ENCODE results near the gene MRRF. TPM values are rescaled to one million over a fixed set of nuclear protein-coding genes. Genes with fewer than 3 reads are reported as not detected.

MRRF gene
- total RNA-seq, 1 donor from 2014 or later = 55.2 TPM

DNA sequence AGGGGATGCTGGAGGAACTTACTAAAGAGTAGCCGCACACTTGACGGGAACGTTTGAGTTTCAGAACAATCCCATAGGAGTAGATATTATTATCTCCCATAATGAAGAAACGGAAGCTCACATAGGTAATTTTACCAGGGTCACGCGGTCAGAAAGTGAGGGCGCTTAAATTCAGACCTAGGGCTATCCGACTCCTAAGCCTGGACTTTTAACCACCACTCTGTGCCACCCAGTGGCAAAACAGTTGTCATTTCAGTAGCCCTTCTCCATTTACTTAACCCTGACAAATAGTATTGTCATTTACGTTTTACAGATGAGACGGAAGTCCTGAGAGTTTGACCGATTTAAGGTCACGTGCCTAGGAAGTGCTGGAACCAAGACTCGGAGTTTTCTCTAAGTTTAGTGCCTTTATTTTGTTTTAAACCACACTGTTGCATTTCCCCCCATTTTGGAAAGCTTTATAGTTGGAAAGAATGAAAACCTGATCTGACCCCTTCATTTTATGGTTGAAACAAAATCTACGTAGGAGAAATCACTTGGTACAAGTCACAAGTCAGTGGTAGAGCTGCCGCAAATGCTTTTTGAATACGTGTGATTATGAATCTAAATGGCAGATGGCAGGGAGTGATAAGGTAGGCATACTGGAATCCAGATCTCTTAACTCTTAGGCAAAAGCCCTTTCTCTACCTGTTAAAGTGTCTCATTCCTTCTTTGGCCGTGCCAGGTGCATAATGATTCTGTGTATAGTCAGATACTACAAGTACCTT lies 650 bp downstream of the MRRF start:
- Mint-ChIP-seq H3K36me3 (ENCODE audit: low read depth) (peaks cover 26% of the 10 kb centered on the region), H3K4me1 (peaks cover 43% of the 10 kb centered on the region), H3K4me3 (peak overlapping the region; percentile 99), H3K27me3 (no peaks in the 10 kb centered on the region), H3K9me3 (no peaks in the 10 kb centered on the region), H3K27ac (peak overlapping the region; percentile 100)
- POLR2A ChIA-PET = interaction anchor here (0.7 to 1.7 kb wide), 8 partner anchors 21 to 1814 kb away, joined by 3 to 8 read pairs (median 5); partner anchors contain the start of genes MORN5, NDUFA8, PTGS1 and ZBTB6
- no peak for DNase-seq
- CTCF ChIA-PET = interaction anchor here (0.8 to 2.2 kb wide), 5 partner anchors 11 to 167 kb away, joined by 3 to 6 read pairs (median 4); no protein-coding TSS in a partner anchor
- peak; percentile 43 for ATAC-seq (ENCODE audit: low read depth)
- TF ChIP-seq, protein P1, sequence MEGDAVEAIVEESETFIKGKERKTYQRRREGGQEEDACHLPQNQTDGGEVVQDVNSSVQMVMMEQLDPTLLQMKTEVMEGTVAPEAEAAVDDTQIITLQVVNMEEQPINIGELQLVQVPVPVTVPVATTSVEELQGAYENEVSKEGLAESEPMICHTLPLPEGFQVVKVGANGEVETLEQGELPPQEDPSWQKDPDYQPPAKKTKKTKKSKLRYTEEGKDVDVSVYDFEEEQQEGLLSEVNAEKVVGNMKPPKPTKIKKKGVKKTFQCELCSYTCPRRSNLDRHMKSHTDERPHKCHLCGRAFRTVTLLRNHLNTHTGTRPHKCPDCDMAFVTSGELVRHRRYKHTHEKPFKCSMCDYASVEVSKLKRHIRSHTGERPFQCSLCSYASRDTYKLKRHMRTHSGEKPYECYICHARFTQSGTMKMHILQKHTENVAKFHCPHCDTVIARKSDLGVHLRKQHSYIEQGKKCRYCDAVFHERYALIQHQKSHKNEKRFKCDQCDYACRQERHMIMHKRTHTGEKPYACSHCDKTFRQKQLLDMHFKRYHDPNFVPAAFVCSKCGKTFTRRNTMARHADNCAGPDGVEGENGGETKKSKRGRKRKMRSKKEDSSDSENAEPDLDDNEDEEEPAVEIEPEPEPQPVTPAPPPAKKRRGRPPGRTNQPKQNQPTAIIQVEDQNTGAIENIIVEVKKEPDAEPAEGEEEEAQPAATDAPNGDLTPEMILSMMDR (IDR thresholded peaks at IDR 0.05) = no peak
- intact Hi-C loops (cut with micrococcal nuclease) = loop anchor here (2.0 to 10.0 kb wide), 2 partner anchors 107 to 109 kb away; partner anchors contain the start of genes MORN5, NDUFA8 and PTGS1

DNA sequence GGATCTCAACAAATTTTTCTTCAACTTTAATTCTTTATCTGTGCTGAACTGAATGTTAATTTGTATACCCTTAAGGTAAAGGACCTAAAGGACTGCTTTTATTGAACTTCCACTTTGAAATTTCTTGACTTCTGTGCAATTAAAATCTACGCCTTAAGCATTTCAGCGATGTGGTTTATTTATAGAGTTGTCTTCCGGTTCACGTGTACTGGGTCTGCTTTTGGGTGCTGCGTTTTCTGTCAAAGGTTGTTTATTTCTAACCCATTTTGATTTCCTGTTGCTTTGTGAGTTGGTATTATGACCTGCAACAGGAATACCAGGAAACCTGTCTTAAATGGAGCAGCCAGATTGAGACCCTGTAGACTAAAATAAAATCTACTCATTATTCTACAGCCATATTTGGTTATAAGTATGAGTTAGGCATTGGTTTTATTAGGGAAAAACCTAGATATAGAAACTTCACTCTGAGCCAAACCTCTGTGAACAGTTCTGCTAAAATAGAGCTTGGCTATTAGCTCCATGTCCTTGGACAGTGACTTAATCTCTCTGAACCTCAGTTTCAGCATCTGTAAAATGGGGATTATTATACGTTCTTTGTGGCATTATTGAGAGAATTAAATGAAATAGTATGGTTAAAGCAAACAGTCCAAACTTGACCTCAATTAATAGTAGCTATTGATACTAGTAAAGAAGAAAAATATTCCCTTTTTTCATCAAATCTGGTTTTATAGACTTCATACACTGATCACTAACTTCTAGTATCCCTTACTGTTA lies 3.5 kb downstream of the MRRF start:
- intact Hi-C loops (cut with micrococcal nuclease) = loop anchor here (10.0 kb wide), 1 partner anchor 107 kb away; the partner anchor contains the start of gene PTGS1
- DNase-seq = no peak
- Mint-ChIP-seq H3K4me3 (no peak overlapping the region), H3K27ac (no peak overlapping the region), H3K36me3 (ENCODE audit: low read depth) (peaks cover 38% of the 10 kb centered on the region), H3K4me1 (peaks cover 40% of the 10 kb centered on the region), H3K9me3 (no peaks in the 10 kb centered on the region), H3K27me3 (no peaks in the 10 kb centered on the region)
- no peak for ATAC-seq (ENCODE audit: low read depth)
- ChIA-PET POLR2A (no interaction called here), CTCF (no interaction called here)
- TF ChIP-seq, protein P1 (IDR thresholded peaks at IDR 0.05) = no peak

DNA sequence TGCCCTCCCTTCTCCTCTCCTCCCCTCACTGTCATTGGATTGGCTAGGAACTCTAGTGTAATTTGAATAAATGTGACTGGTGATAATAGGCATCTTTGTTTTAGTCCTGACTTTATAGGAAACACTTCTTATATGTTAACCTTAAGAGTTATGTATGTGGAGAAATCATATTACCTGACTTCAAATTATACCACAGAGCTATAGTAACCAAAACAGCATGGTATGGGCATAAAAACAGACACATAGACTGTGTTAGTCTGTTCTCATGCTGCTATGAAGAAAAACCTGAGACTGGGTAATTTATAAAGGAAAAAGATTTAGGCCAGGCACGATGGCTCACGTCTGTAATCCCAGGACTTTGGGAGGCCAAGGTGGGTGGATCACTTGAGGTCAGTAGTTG lies 9.4 kb downstream of the MRRF start:
- no peaks in the 10 kb centered on the region for H3K27me3 Mint-ChIP-seq
- intact Hi-C loops (cut with micrococcal nuclease) = no loop called here
- no peak for ATAC-seq (ENCODE audit: low read depth)
- peaks cover 75% of the 10 kb centered on the region for H3K36me3 Mint-ChIP-seq (ENCODE audit: low read depth)
- no peak for DNase-seq
- peaks cover 17% of the 10 kb centered on the region for H3K4me1 Mint-ChIP-seq
- H3K9me3 Mint-ChIP-seq = peaks cover 3% of the 10 kb centered on the region
- TF ChIP-seq, protein P1 (IDR thresholded peaks at IDR 0.05) = no peak
- no peak overlapping the region for H3K4me3 Mint-ChIP-seq
- H3K27ac Mint-ChIP-seq = no peak overlapping the region
- ChIA-PET CTCF (no interaction called here), POLR2A (no interaction called here)

DNA sequence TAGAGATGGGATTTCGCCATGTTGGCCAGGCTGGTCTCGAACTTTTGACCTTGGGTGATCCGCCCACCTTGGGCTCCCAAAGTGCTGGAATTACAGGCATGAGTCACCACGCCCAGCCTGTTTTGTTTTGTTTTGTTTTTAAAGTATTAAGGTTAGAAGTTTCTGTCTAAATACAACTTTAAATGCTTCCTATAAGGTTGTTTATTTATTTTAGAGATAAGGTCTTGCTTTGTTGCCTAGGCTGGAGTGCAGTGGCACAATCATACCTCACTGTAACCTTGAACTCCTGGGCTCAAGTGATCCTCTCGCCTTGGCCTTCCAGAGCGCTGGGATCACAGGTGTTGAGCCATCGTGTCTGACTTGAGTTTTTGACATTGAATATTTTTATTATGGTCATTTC lies 11.4 kb downstream of the MRRF start:
- CTCF ChIA-PET = interaction anchor here (1.0 kb wide), 1 partner anchor 11 kb away, joined by 3 read pairs; the partner anchor contains the start of genes MRRF and RBM18
- no peak for DNase-seq
- H3K4me3 Mint-ChIP-seq = no peak overlapping the region
- intact Hi-C loops (cut with micrococcal nuclease) = no loop called here
- H3K4me1 Mint-ChIP-seq = peaks cover 10% of the 10 kb centered on the region
- no peaks in the 10 kb centered on the region for H3K27me3 Mint-ChIP-seq
- H3K9me3 Mint-ChIP-seq = peaks cover 3% of the 10 kb centered on the region
- no peak overlapping the region for H3K27ac Mint-ChIP-seq
- TF ChIP-seq, protein P1 (IDR thresholded peaks at IDR 0.05) = no peak
- POLR2A ChIA-PET = no interaction called here
- no peak for ATAC-seq (ENCODE audit: low read depth)
- H3K36me3 Mint-ChIP-seq (ENCODE audit: low read depth) = peaks cover 81% of the 10 kb centered on the region

All from activated B cell treated with CpG ODN at 0.5 μM for 24 hours (primary cell).